IPS-18c (cell line): ENCODE data around the gene KIFC3.
"Not testable (repeated sequence)": the region's sequence is repeated elsewhere in the genome, so short reads cannot be mapped to it uniquely, and the experiment has no call there.

Experiments used
- H3K4me3 ChIP-seq: 2 replicates; pipeline ENCODE4 v1.7.0; 2013; ENCODE audit warnings: low read depth, mild to moderate bottlenecking, low read length, moderate library complexity; ENCODE audit not compliant: insufficient read depth
- H3K9me3 ChIP-seq: one replicate; pipeline ENCODE4 v1.6.1; 2013; ENCODE audit warnings: mild to moderate bottlenecking, low read length, moderate library complexity; ENCODE audit not compliant: control insufficient read depth, insufficient read depth

Gene KIFC3

DNA sequence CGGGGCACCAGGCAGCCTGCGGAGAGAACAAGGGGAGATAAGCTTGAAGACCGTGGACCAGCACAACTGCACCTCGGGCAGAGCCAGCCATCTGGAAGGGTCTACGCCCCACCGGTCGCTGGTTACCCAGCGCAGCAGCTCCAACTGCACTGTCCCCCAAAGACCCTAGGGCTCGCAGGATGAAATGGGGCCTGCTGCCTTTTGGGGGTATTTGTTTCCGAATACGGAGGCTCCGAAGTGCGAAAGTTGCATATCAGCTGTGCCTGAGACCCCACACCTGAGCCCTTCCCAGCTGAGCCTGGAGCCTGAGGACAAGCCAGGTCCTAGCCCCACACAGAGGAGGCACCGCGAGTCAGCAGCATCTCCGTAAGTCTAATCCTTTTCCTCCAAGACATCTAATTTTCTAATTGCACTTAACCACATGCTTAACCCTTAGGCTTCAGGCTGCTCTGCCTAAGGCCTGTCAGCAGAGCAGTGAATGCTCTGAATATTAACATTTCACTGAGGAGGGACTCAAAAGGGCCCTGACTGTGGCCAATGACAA is 4.0 kb downstream of the KIFC3 start:
- Histone ChIP-seq H3K4me3 (no peak overlapping the region), H3K9me3 (no peaks in the 10 kb centered on the region)

DNA sequence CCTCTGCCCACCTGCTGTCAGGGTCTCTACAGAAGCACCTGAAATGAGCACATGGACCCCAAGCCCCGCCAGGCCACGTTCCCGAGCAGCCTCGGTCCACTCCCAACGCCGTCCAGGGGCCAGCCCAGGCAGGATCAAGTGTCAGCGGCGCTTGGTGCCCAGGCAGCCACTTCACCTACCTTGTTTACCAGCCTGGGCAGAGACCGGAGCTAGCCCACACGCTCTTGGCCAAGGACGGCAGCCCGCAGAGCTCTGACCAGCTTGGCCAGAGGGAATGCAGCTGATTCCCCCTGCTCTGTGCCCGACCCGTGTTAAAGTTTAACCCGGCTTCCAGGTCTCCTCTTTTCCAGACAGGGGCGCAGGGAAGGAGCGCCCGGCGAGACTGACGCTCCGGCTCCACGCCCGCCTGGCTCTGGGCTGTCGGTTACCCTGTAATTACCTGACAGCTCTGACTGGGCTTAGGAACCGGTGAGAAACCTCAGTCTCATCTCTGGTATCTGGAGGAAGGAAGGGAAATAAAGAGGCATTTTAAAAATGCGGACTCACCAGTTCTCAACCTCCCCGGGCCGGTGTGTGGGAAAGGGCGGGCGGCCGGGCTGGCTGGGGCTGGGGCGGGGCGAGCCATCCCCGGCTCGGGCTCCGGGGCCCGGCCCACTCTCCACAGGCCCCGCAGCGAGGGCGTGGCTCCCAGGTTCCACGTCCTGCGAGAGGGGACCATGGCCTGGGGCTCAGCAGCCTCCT is 4.6 kb downstream of the KIFC3 start:
- Histone ChIP-seq H3K9me3 (no peaks in the 10 kb centered on the region), H3K4me3 (no peak overlapping the region)

DNA sequence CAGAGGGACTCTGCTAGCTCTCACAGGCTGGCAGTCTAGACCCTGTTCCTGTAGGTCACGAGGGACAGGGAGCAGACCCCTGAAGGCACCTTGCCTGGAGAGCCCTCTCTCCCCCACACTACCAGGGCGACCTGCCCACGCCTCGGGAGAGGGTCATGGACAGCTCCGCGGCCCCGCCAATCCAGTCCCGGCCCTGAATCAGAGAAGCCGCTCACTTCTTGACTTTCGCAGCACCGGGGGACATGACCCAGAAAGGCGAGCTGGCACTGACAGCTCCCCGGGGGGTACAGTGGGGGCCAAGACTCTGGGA is 5.1 kb downstream of the KIFC3 start:
- Histone ChIP-seq H3K9me3 (no peaks in the 10 kb centered on the region), H3K4me3 (no peak overlapping the region)

DNA sequence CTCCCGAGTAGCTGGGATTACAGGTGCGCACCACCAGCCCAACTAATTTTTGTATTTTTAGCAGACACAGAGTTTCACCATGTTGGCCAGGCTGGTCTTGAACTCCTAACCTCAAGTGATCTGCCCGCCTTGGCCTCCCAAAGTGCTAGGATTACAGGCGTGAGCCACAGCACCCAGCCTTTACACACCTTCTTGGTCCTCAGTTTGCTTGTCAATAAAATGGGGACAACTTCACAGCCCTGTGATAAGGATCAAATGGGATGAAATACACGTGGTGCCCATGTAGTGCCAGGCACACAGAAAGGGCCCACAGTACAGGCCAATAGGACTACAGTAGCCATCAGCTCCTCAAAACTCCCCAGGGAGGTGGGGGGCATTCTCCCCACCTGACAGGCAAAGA is 6.3 kb downstream of the KIFC3 start:
- H3K4me3 ChIP-seq, H3K9me3 ChIP-seq: not testable (repeated sequence)

GRCh38 chr16:57795431-57795878 is 6.8 kb downstream of the KIFC3 start:
- Histone ChIP-seq H3K9me3 (no peaks in the 10 kb centered on the region), H3K4me3 (no peak overlapping the region)

GRCh38 chr16:57794849-57795430 is 7.4 kb downstream of the KIFC3 start:
- Histone ChIP-seq H3K9me3 (no peaks in the 10 kb centered on the region), H3K4me3 (no peak overlapping the region)

DNA sequence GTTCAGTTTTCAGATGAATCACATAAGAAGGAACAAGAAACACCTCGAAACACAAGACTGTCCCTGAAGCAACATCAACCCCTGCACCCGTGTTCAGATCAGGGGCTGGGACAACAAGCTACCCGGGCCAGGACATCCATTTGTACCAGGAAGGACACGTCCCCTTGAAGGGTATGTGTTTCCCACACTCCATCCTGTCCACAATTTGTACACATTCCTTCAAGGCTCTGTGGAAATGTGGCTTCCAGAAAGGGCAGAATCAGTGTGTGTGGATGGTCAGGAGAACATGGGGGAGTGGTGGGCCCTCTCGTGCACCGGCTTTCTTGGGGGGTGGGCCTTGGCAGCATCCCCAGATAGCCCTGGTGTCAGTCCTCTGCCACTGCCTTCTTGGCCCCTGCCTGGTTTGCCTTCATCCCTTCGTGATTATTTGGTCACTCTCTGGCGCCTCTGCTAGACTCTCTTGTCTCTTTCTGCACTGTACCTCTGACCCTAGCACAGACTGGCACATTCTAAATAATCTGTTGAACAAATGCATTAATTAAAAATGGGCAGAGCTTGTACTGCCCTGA is 10.3 kb downstream of the KIFC3 start:
- no peaks in the 10 kb centered on the region for H3K9me3 ChIP-seq
- H3K4me3 ChIP-seq: no peak overlapping the region

GRCh38 chr16:57791195-57791892 is 10.9 kb downstream of the KIFC3 start:
- Histone ChIP-seq H3K9me3 (no peaks in the 10 kb centered on the region), H3K4me3 (no peak overlapping the region)

GRCh38 chr16:57788951-57789350 is 13.3 kb downstream of the KIFC3 start:
- no peak overlapping the region for H3K4me3 ChIP-seq
- no peaks in the 10 kb centered on the region for H3K9me3 ChIP-seq

DNA sequence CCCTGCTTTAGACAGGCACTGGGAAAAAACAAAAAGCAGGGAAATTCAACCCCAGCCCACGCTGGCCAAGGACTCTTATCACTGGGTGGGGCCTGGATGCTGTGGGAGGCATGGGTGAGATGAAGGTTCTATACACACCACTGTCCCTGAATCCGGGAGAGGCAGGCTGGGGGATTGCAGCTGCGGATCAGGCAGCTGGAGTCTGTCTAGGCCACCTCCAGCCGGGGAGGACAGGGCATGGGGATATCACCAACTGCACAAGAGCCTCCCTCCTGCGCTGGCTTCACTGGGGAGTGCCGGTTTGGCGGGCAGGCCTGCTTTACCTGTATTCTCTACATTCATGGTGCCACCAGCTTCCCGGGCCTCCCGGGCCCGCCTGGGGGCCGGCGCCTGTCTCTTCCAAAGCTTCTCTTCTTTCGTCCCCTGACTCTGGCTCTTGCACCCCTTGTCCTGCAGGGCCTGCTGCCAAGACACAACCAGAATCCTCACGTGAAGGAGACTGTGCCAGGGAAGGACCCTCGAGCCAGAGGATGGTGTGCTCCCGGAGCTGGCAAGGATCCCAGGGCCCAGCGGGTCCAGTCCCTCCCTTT is 13.9 kb downstream of the KIFC3 start:
- Histone ChIP-seq H3K4me3 (no peak overlapping the region), H3K9me3 (no peaks in the 10 kb centered on the region)

DNA sequence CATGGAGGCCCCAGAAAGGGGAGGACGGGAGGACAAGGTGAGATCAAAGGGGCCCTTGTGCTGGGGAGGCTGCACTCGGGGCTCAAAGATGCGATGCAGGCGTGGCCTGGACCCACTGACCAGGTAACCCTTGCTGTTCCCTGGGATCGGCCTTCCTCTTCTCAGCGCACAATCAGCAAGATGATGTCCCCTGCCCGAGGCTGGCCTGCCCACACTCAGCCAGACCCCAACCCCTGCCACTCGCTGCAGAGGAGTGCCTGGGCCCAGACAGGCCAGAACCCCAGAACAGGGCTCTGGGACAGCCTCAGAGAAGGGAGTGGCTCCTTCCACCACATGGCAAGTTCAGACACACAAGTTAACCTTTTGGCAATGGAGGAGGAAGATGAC is 14.8 kb downstream of the KIFC3 start:
- no peaks in the 10 kb centered on the region for H3K9me3 ChIP-seq
- no peak overlapping the region for H3K4me3 ChIP-seq

DNA sequence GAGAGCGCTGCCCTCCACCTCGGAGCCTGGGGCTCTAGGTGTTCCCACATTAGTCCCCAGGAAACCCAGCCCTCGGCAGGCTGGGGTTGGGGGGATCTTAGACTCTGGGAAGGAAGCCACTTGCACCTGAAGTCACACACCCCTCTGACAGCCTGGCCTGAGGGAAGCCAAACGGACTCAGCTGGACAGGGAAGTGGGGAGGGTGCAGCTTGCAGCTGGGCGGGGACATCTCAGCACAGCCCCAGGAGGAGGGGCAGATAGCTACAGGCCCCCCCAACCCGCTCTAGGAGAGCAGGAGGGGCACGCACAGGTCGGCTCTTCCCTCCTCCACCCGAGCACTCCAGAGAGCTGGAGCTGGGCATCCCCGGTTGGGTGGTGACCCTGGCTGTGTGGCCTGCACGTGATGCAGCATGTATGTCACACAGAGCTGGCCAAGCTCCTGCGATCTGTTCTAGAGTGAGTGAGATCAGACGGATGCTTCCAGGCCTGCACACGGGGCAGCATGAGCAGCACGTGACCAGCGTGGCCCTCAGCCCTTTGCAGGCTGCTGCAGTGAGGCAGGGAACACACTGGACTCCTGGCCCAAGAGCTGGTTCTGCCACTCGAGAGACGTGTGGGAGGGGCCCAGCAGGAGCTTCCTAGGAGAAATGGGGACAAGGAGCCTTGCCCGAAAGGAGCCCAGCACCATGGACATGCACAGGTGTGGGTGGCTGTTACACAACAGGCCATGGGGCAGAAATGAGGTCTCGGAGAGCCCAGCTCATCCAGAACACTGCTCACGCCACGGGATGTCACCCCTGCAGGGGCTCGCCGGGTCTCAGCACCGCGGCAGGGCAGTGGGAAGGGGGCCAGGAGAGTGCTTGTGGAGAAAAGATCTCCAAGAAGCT is 15.4 kb downstream of the KIFC3 start:
- no peak overlapping the region for H3K4me3 ChIP-seq
- H3K9me3 ChIP-seq: no peaks in the 10 kb centered on the region

GRCh38 chr16:57785924-57786323 is 16.4 kb downstream of the KIFC3 start:
- H3K4me3 ChIP-seq: no peak overlapping the region
- H3K9me3 ChIP-seq: no peaks in the 10 kb centered on the region

DNA sequence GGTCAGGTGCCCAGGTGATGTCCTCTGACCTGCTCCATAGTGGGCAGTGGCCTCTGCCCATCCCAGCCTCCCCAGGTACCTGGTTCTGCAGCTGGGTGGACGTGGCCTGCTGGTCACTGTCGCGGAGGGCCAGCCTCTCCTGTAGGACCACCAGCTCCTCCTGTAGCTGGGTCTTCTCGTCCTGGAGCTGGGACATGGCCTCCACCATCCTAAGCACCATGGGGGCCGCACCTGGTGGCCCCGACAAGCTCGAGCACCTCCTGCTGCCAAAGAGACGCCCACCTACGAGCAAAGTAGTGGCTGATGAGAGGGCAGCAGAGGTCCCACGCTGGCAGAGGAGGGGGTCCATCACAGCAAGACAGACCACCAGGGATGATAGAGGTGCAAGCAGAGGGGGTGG is 16.9 kb downstream of the KIFC3 start:
- no peak overlapping the region for H3K4me3 ChIP-seq
- H3K9me3 ChIP-seq: no peaks in the 10 kb centered on the region

- Histone ChIP-seq H3K4me3 (no peak overlapping the region), H3K9me3 (no peaks in the 10 kb centered on the region)
Measured at GRCh38 chr16:57784334-57784733, 18.0 kb downstream of the KIFC3 start.

DNA sequence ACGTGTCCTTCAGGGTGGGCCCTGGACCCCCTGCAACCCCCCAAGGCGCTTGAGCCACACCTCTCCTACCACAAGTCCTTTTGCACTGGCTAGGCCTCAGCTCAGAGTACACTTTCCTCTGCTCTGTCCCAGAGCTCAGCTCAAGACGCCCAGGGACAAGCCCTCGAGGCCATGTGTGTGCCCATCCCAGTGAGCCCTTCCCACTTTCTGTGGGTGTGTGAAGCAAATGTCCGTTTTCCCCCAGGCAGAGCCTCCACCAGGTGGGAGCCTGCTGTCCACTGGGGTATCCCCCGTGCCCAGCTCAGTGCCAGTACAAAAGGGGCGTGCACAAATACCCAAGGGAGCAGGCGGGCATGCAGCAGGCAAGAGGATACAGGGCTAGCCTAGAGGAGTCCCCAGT is 18.4 kb downstream of the KIFC3 start:
- H3K9me3 ChIP-seq: no peaks in the 10 kb centered on the region
- no peak overlapping the region for H3K4me3 ChIP-seq

DNA sequence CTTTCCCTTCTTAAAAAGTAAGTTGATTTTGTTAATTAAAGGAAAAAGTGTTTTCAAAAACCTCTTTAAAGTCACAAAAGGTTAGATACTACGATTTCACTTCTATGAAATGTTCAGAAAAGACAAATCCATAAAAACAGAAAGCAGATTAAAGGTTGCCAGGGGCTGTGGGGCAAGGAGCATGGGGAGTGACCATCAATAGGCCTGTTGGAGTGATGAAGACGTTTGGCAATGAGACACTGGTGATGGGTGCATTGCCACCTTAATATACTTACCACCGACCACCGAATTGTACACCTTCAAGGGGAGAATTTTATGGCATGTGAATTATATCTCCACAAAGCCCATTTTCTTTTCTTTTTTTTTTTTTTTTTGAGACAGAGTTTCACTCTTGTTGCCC is 19.2 kb downstream of the KIFC3 start:
- H3K4me3 ChIP-seq: no peak overlapping the region
- H3K9me3 ChIP-seq: no peaks in the 10 kb centered on the region
